SK-N-SH (cell line): Measurements from ENCODE around the gene DEGS2. TPM values are rescaled to one million over a fixed set of nuclear protein-coding genes. Genes with fewer than 3 reads are reported as not detected.

Experiments
- CTCF ChIA-PET: fragments of 300-600, 350-600 bp; formaldehyde crosslinking; extraction: SDS; loops from one replicate; lab custom pipeline; 2021; lab: Yijun Ruan, JAX
- POLR2A ChIA-PET: fragments of 350-600 bp; sonication (Branson Sonifier 250); formaldehyde crosslinking; extraction: SDS; loops from one replicate; lab custom pipeline; 2020; ENCODE audit warnings: antibody characterized with exemption, inconsistent platforms; lab: Yijun Ruan, JAX
- DNase-seq: peaks from one replicate; pipeline ENCODE4 v3.0.0; 2012
- H2AFZ ChIP-seq: fragments of 200-600 bp; sonication (generic); 2 replicates; pipeline ENCODE4 v1.8.1; 2016; ENCODE audit warnings: antibody characterized with exemption, mild to moderate bottlenecking, low read depth
- H3F3A ChIP-seq: fragments of 200-600 bp; sonication (generic); replicated peaks from 2 replicates; pipeline ENCODE3; 2016; ENCODE audit warnings: antibody characterized with exemption, mild to moderate bottlenecking; ENCODE audit not compliant: insufficient read depth
- H3K27ac ChIP-seq, 2 experiments: fragments of 200-500 bp in 1 of 2; fragments of 200-600 bp in 1 of 2; sonication (Bioruptor generic) in 1 of 2; sonication (generic), shearing (Covaris generic) in 1 of 2; 2 replicates each; pipeline versions ENCODE4 v1.5.1 to v1.6.1; 2014 to 2016; ENCODE audit warnings: low read depth in 2 of 2, inconsistent platforms in 1 of 2, low read length in 1 of 2, mild to moderate bottlenecking in 1 of 2, mixed read lengths in 1 of 2
- H3K27me3 ChIP-seq: fragments of 200-600 bp; sonication (generic), shearing (Covaris generic); 2 replicates; pipeline ENCODE4 v1.6.1; 2016; ENCODE audit warnings: mixed run types; ENCODE audit not compliant: insufficient read depth
- H3K36me3 ChIP-seq, 2 experiments: fragments of 200-500 bp in 1 of 2; fragments of 200-600 bp in 1 of 2; sonication (Bioruptor generic) in 1 of 2; sonication (generic) in 1 of 2; replicated peaks in 1 of 2; 2 replicates each; pipeline versions ENCODE3 to v1.5.1; 2014 to 2016; ENCODE audit warnings: low read length in 1 of 2, mild to moderate bottlenecking in 1 of 2; ENCODE audit not compliant: insufficient read depth in 2 of 2, control insufficient read depth in 1 of 2
- H3K4me1 ChIP-seq, 2 experiments: fragments of 200-500 bp in 1 of 2; fragments of 200-600 bp in 1 of 2; sonication (Bioruptor generic) in 1 of 2; sonication (generic), shearing (Covaris generic) in 1 of 2; 2 replicates each; pipeline versions ENCODE4 v1.5.1 to v1.6.1; 2014 to 2016; ENCODE audit warnings: low read depth in 1 of 2, low read length in 1 of 2, mixed run types in 1 of 2; ENCODE audit not compliant: insufficient read depth in 2 of 2, control insufficient read depth in 1 of 2
- H3K4me2 ChIP-seq: fragments of 200-600 bp; sonication (generic), shearing (Covaris generic); 2 replicates; pipeline ENCODE4 v1.6.1; 2017; ENCODE audit warnings: mixed run types
- H3K4me3 ChIP-seq, 2 experiments: fragments of 200-500 bp in 1 of 2; fragments of 200-600 bp in 1 of 2; sonication (Bioruptor generic) in 1 of 2; sonication (generic), shearing (Covaris generic) in 1 of 2; 2 replicates each; pipeline versions ENCODE4 v1.5.1 to v1.8.1; 2014 to 2016; ENCODE audit warnings: low read depth in 2 of 2, inconsistent platforms in 1 of 2, low read length in 1 of 2, mild to moderate bottlenecking in 1 of 2, mixed read lengths in 1 of 2, moderate library complexity in 1 of 2
- H3K79me2 ChIP-seq: fragments of 200-600 bp; sonication (generic); 2 replicates; pipeline ENCODE4 v1.8.1; 2017; ENCODE audit warnings: mild to moderate bottlenecking; ENCODE audit not compliant: insufficient read depth
- H3K9ac ChIP-seq: fragments of 200-600 bp; sonication (generic); 2 replicates; pipeline ENCODE4 v1.6.1; 2017; ENCODE audit warnings: mixed run types
- H3K9me2 ChIP-seq: fragments of 200-600 bp; sonication (generic); 2 replicates; pipeline ENCODE4 v1.6.1; 2017; ENCODE audit warnings: mixed run types
- H3K9me3 ChIP-seq: fragments of 200-600 bp; sonication (generic); 2 replicates; pipeline ENCODE4 v1.6.1; 2017; ENCODE audit warnings: mixed run types, mild to moderate bottlenecking, moderate library complexity
- H4K20me1 ChIP-seq: fragments of 200-600 bp; sonication (generic); 2 replicates; pipeline ENCODE4 v1.6.1; 2017; ENCODE audit warnings: mild to moderate bottlenecking, mixed run types; ENCODE audit not compliant: insufficient read depth
- CHD2 ChIP-seq: fragments of 150-350 bp; IDR thresholded peaks from 2 replicates; pipeline ENCODE4 v1.6.1; 2018; ENCODE audit warnings: low read length; ENCODE audit not compliant: partially characterized antibody
- ELF1 ChIP-seq: IDR thresholded peaks from 2 replicates; pipeline ENCODE4 v1.4.0; 2012
- EZH2phosphoT487 ChIP-seq: fragments of 200-600 bp; sonication (generic); IDR thresholded peaks from 2 replicates; pipeline ENCODE4 v1.6.1; 2017; ENCODE audit warnings: low read depth, mixed run types, mild to moderate bottlenecking, antibody characterized with exemption, moderate library complexity, borderline replicate concordance
- FOXM1 ChIP-seq: IDR thresholded peaks from 2 replicates; pipeline ENCODE4 v1.4.0; 2012; ENCODE audit warnings: low read depth, mild to moderate bottlenecking
- GABPA ChIP-seq: IDR thresholded peaks from 2 replicates; pipeline ENCODE4 v1.4.0; 2012; ENCODE audit warnings: low read depth, mild to moderate bottlenecking
- JUND ChIP-seq: IDR thresholded peaks from 2 replicates; pipeline ENCODE4 v1.4.0; 2012
- PBX3 ChIP-seq: IDR thresholded peaks from 2 replicates; pipeline ENCODE4; 2012
- POLR2AphosphoS5 ChIP-seq: IDR thresholded peaks from 2 replicates; pipeline ENCODE4 v1.6.1; 2012; ENCODE audit warnings: low read depth, low read length
- REST ChIP-seq: IDR thresholded peaks from 2 replicates; pipeline ENCODE4 v1.6.1; 2012; ENCODE audit warnings: mild to moderate bottlenecking, low read depth, low read length, moderate library complexity
- RFX5 ChIP-seq: IDR thresholded peaks from 2 replicates; pipeline ENCODE4 v1.6.1; 2012; ENCODE audit warnings: mild to moderate bottlenecking, improper control_type of control experiment, low read length
- SIN3A ChIP-seq: IDR thresholded peaks from 2 replicates; pipeline ENCODE4 v1.6.1; 2012; ENCODE audit warnings: low read depth, mild to moderate bottlenecking, low read length, moderate library complexity, borderline replicate concordance
- SMC3 ChIP-seq: IDR thresholded peaks from 2 replicates; pipeline ENCODE4 v1.6.1; 2012; ENCODE audit warnings: low read depth, low read length, improper control_type of control experiment
- TAF1 ChIP-seq: IDR thresholded peaks from 2 replicates; pipeline ENCODE4 v1.6.1; 2012; ENCODE audit warnings: low read depth, mild to moderate bottlenecking, low read length, moderate library complexity, borderline replicate concordance
- TCF12 ChIP-seq: IDR thresholded peaks from 2 replicates; pipeline ENCODE4 v1.4.0; 2012
- TEAD4 ChIP-seq: IDR thresholded peaks from 2 replicates; pipeline ENCODE4 v1.4.0; 2012; ENCODE audit warnings: mild to moderate bottlenecking, borderline replicate concordance; ENCODE audit not compliant: insufficient read depth
- YY1 ChIP-seq: IDR thresholded peaks from 2 replicates; pipeline ENCODE4 v1.4.0; 2012; ENCODE audit warnings: low read depth, mild to moderate bottlenecking
- ZBTB33 ChIP-seq: IDR thresholded peaks from 2 replicates; pipeline ENCODE4 v1.4.0; 2012; ENCODE audit warnings: low read depth, borderline replicate concordance
- WGBS: methylation state at CpG from one replicate; pipeline ENCODE4 v1.1.6; 2017; ENCODE audit warnings: low lambda C conversion rate; 5-methylcytosine and 5-hydroxymethylcytosine counted together
- polyA plus RNA-seq, 3 experiments: library from polyadenylated mRNA; depleted of rRNA; stranded (reverse); fragments of >200 nt; gene quantifications; 2 replicates each; pipeline ENCODE4 v1.2.3, GENCODE V29; 2012
- TF ChIP-seq, protein P1 (sequence below): IDR thresholded peaks from 2 replicates; pipeline ENCODE4 v1.4.0; 2012; ENCODE audit warnings: low read depth
- TF ChIP-seq, protein P2 (sequence below): fragments of 200-600 bp; sonication (generic); IDR thresholded peaks from 2 replicates; pipeline ENCODE4 v1.6.1; 2017; ENCODE audit warnings: antibody characterized with exemption, mild to moderate bottlenecking, moderate library complexity

The DEGS2 gene
- polyA plus RNA-seq, 1 of the 3 experiments (the other 2 are of a cell fraction): 0.02 TPM

DNA sequence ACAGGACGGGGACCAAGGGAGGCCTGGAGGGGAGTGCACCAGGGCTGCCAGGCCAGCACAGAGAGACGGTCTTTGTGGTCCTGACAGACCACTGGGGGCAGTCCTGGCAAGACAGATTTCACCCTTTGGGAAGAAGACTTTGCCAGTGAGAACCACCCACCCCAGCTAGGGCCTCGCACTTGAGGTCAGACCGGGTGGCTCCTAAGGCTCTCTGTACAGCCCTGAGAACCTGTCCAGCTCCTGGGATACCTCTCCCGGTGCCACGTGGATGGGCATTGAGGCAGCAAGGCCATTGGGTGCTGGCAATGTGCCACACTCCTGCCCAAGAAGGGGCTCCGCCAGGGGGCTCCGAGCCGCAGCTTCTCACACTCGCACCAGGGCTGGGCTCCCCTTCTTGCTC, 42.4 kb downstream of the DEGS2 start:
- Histone ChIP-seq H3K4me2 (no peak overlapping the region), H4K20me1 (no peaks in the 10 kb centered on the region), H3K36me3 (no peaks in the 10 kb centered on the region), H3K4me3 (no peak overlapping the region), H3K27ac (no peak overlapping the region), H2AFZ (no peak overlapping the region), H3F3A (no peaks in the 10 kb centered on the region), H3K27me3 (no peaks in the 10 kb centered on the region), H3K9me2 (no peaks in the 10 kb centered on the region), H3K4me1 (peaks cover 0 to 9% of the 10 kb centered on the region in 2 experiments; a peak in 1 of 4 replicates), H3K9me3 (no peaks in the 10 kb centered on the region), H3K9ac (no peak overlapping the region), H3K79me2 (no peaks in the 10 kb centered on the region)
- ChIA-PET CTCF (interaction anchor here (1.0 to 4.2 kb wide), 3 partner anchors 8 to 135 kb away, joined by 3 to 30 read pairs (median 5); no protein-coding TSS in a partner anchor), POLR2A (no interaction called here)
- TF ChIP-seq, protein P1, sequence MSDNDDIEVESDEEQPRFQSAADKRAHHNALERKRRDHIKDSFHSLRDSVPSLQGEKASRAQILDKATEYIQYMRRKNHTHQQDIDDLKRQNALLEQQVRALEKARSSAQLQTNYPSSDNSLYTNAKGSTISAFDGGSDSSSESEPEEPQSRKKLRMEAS: no peak
- no peak for TF ChIP-seq PBX3
- no peak for TF ChIP-seq RFX5
- TF ChIP-seq CHD2: no peak
- TF ChIP-seq SIN3A: no peak
- no peak for TF ChIP-seq EZH2phosphoT487
- no peak for TF ChIP-seq TEAD4
- no peak for TF ChIP-seq FOXM1
- no peak for TF ChIP-seq YY1
- TF ChIP-seq TCF12: no peak
- no peak for TF ChIP-seq GABPA
- TF ChIP-seq SMC3: no peak
- no peak for TF ChIP-seq TAF1
- no peak for TF ChIP-seq ZBTB33
- no peak for TF ChIP-seq ELF1
- no peak for TF ChIP-seq REST
- TF ChIP-seq, protein P2, sequence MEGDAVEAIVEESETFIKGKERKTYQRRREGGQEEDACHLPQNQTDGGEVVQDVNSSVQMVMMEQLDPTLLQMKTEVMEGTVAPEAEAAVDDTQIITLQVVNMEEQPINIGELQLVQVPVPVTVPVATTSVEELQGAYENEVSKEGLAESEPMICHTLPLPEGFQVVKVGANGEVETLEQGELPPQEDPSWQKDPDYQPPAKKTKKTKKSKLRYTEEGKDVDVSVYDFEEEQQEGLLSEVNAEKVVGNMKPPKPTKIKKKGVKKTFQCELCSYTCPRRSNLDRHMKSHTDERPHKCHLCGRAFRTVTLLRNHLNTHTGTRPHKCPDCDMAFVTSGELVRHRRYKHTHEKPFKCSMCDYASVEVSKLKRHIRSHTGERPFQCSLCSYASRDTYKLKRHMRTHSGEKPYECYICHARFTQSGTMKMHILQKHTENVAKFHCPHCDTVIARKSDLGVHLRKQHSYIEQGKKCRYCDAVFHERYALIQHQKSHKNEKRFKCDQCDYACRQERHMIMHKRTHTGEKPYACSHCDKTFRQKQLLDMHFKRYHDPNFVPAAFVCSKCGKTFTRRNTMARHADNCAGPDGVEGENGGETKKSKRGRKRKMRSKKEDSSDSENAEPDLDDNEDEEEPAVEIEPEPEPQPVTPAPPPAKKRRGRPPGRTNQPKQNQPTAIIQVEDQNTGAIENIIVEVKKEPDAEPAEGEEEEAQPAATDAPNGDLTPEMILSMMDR: no peak
- TF ChIP-seq JUND: no peak
- no peak for TF ChIP-seq POLR2AphosphoS5
- 94% methylated on average over 2 of the region's 10 CpGs for WGBS
- DNase-seq: no peak
